Activated T-cell treated with anti-CD3 and anti-CD28 coated beads, Interleukin-2, amount 50 U/mL, for 72 hours (primary cell): ENCODE data around the gene CLHC1. TPM values are rescaled to one million over a fixed set of nuclear protein-coding genes. Genes with fewer than 3 reads are reported as not detected.
"Not testable (repeated sequence)": the region's sequence is repeated elsewhere in the genome, so short reads cannot be mapped to it uniquely, and the experiment has no call there.

Experiments used
- ATAC-seq, 2 donors: fragments of 150-1000 bp; cut with Tn5 transposase; replicated peaks in 1 of 2; 2 replicates each; pipeline ENCODE4 v1.10.0; 2021; ENCODE audit warnings: moderate library complexity in 2 of 2, mild to moderate bottlenecking in 1 of 2
- DNase-seq, 2 donors: peaks; one replicate each; pipeline ENCODE4 v3.0.0; 2021 to 2022; ENCODE audit warnings: mixed read lengths in 1 of 2
- H3K27ac Mint-ChIP-seq: one replicate; pipeline ENCODE4 v1.8.0; 2022; ENCODE audit warnings: mild to moderate bottlenecking, moderate library complexity, mixed read lengths
- H3K27me3 Mint-ChIP-seq: one replicate; pipeline ENCODE4 v1.8.0; 2022; ENCODE audit warnings: low read depth, mixed read lengths
- H3K36me3 Mint-ChIP-seq, 2 donors: one replicate each; pipeline ENCODE4 v1.8.0; 2022; ENCODE audit warnings: mixed read lengths in 2 of 2, mild to moderate bottlenecking in 1 of 2; ENCODE audit not compliant: insufficient read depth in 2 of 2
- H3K4me1 Mint-ChIP-seq: one replicate; pipeline ENCODE4 v1.8.0; 2022; ENCODE audit warnings: low read depth, mixed read lengths
- H3K4me3 Mint-ChIP-seq, 2 donors: one replicate each; pipeline ENCODE4 v1.8.0; 2022; ENCODE audit warnings: mild to moderate bottlenecking in 2 of 2, mixed read lengths in 2 of 2, moderate library complexity in 2 of 2
- H3K9me3 Mint-ChIP-seq, 2 donors: one replicate each; pipeline ENCODE4 v1.8.0; 2022; ENCODE audit warnings: mixed read lengths in 2 of 2
- total RNA-seq, 2 donors: library from RNA; stranded (reverse); gene quantifications; one replicate each; pipeline ENCODE4 v1.2.3, GENCODE V29; 2022

The CLHC1 gene
- 10 to 100 TPM; 12.3 to 15.5 TPM for total RNA-seq

- ATAC-seq = peak; percentile 86 to 87
- peaks cover 70% of the 10 kb centered on the region for H3K4me1 Mint-ChIP-seq
- peaks cover 16 to 36% of the 10 kb centered on the region in 2 donors for H3K36me3 Mint-ChIP-seq
- peak; percentile 94 for DNase-seq
- peak within 1 kb of the TSS; percentile 99 for H3K27ac Mint-ChIP-seq
- no peaks in the 10 kb centered on the region for H3K27me3 Mint-ChIP-seq
- H3K9me3 Mint-ChIP-seq = no peaks in the 10 kb centered on the region
- peak within 1 kb of the TSS; percentile 95 to 99 for H3K4me3 Mint-ChIP-seq
Measured at GRCh38 chr2:55232084-55232862, at the start of gene CLHC1, which contains the start of gene RPS27A. Gene CLHC1, minus strand, starts transcription at chr2:55232293. Its CDS starts 9,882 bp downstream, at chr2:55222411. Gene RPS27A, plus strand, starts transcription at chr2:55232688. Its CDS starts 137 bp downstream, at chr2:55232825.

GRCh38 chr2:55280851-55281546, 48.9 kb upstream of the CLHC1 start:
- not testable (repeated sequence) for H3K9me3 Mint-ChIP-seq, DNase-seq, H3K27me3 Mint-ChIP-seq, H3K36me3 Mint-ChIP-seq, ATAC-seq
- Mint-ChIP-seq H3K4me3 (peak overlapping the region; percentile 41 to 79), H3K27ac (peak overlapping the region; percentile 40), H3K4me1 (peaks cover 24% of the 10 kb centered on the region)

- not testable (repeated sequence) for ATAC-seq, DNase-seq, H3K36me3 Mint-ChIP-seq, H3K27ac Mint-ChIP-seq, H3K4me3 Mint-ChIP-seq, H3K9me3 Mint-ChIP-seq, H3K27me3 Mint-ChIP-seq
- peaks cover 21% of the 10 kb centered on the region for H3K4me1 Mint-ChIP-seq
Measured at GRCh38 chr2:55279859-55280424, 47.8 kb upstream of the CLHC1 start.

GRCh38 chr2:55279214-55279835, 47.2 kb upstream of the CLHC1 start:
- not testable (repeated sequence) for H3K4me3 Mint-ChIP-seq, H3K9me3 Mint-ChIP-seq, DNase-seq, ATAC-seq, H3K27ac Mint-ChIP-seq, H3K36me3 Mint-ChIP-seq, H3K27me3 Mint-ChIP-seq
- peaks cover 18% of the 10 kb centered on the region for H3K4me1 Mint-ChIP-seq

- ATAC-seq (no peak), DNase-seq (no peak)
- Mint-ChIP-seq H3K36me3 (no peaks in the 10 kb centered on the region), H3K4me1 (peaks cover 9% of the 10 kb centered on the region), H3K4me3 (no peak overlapping the region), H3K27ac (no peak overlapping the region), H3K9me3 (no peaks in the 10 kb centered on the region), H3K27me3 (no peaks in the 10 kb centered on the region)
Measured at GRCh38 chr2:55277310-55277709, 45.2 kb upstream of the CLHC1 start.

GRCh38 chr2:55274346-55274745, 42.3 kb upstream of the CLHC1 start:
- H3K4me3 Mint-ChIP-seq, ATAC-seq, DNase-seq, H3K36me3 Mint-ChIP-seq, H3K9me3 Mint-ChIP-seq, H3K27ac Mint-ChIP-seq, H3K27me3 Mint-ChIP-seq: not testable (repeated sequence)
- peaks cover 10% of the 10 kb centered on the region for H3K4me1 Mint-ChIP-seq

- ATAC-seq (no peak), DNase-seq (no peak)
- Mint-ChIP-seq H3K9me3 (no peaks in the 10 kb centered on the region), H3K4me1 (peaks cover 23% of the 10 kb centered on the region), H3K4me3 (peak overlapping the region; percentile 98 to 100), H3K27ac (peak overlapping the region; percentile 100), H3K27me3 (no peaks in the 10 kb centered on the region), H3K36me3 (peaks cover 2 to 5% of the 10 kb centered on the region in 2 donors)
Measured at GRCh38 chr2:55269645-55269990, 37.5 kb upstream of the CLHC1 start.

- peak within 1 kb of the TSS; percentile 98 to 100 for H3K4me3 Mint-ChIP-seq
- peaks cover 2 to 7% of the 10 kb centered on the region in 2 donors for H3K36me3 Mint-ChIP-seq
- no peaks in the 10 kb centered on the region for H3K27me3 Mint-ChIP-seq
- no peaks in the 10 kb centered on the region for H3K9me3 Mint-ChIP-seq
- peak within 1 kb of the TSS; percentile 100 for H3K27ac Mint-ChIP-seq
- DNase-seq (peak; percentile 92 to 94), ATAC-seq (peak; percentile 99)
- H3K4me1 Mint-ChIP-seq = peaks cover 23% of the 10 kb centered on the region
Measured at GRCh38 chr2:55268907-55269644, 37.0 kb upstream of the CLHC1 start, which contains the start of gene MTIF2. Gene MTIF2, minus strand, starts transcription at chr2:55269231. Its CDS starts 5,373 bp downstream, at chr2:55263858.

DNA sequence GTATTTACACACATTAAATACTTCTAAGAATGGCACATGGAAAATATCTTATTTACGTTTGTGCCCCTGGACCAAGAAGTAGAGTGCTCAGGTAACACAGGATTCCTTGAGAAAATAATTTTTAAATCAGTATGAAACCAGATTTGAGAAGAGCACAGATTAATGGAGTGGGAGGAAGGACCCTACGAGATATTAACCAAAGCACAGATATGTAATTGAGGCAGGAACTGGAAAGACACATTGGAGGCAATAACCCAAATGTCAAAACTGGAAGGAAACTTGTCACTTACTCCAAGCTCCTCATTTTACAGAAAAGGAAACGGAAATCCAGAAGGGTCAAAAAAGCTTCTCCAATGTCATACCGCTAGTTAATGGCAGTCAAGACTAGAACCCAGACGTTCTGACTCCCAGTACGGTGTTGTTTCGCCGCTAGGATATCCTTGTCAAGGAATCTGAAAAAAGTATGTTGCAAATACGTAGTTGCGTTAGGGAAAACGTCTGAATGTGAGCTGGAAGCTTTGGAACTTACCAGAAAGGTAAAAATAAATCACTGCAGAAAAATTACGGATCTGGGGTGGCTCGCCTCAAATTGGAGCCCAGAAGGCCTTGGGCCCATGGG, 36.3 kb upstream of the CLHC1 start:
- no peak for ATAC-seq
- Mint-ChIP-seq H3K4me3 (peak overlapping the region; percentile 98 to 100), H3K27ac (peak overlapping the region; percentile 100), H3K4me1 (peaks cover 23% of the 10 kb centered on the region), H3K9me3 (no peaks in the 10 kb centered on the region), H3K36me3 (peaks cover 2 to 11% of the 10 kb centered on the region in 2 donors), H3K27me3 (no peaks in the 10 kb centered on the region)
- no peak for DNase-seq

DNA sequence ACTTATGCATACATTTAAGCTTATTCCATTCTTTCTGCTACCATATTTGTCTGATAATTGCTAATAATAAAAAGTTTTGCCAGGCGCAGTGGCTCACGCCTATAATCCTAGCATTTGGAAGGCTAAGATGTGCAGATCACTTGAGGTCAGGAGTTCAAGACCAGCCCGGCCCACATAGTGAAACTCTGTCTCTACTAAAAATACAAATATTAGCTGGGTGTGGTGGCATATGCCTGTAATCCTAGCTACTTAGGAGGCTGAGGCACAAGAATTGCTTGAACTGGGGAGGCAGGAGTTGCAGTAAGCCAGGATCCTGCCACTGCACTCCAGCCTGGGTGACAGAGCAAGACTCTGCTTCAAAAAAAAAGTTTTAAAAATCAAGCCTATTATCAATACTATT, 27.5 kb upstream of the CLHC1 start:
- not testable (repeated sequence) for H3K4me1 Mint-ChIP-seq, H3K27ac Mint-ChIP-seq, H3K4me3 Mint-ChIP-seq, ATAC-seq, H3K27me3 Mint-ChIP-seq, H3K9me3 Mint-ChIP-seq, DNase-seq
- peaks cover 1 to 15% of the 10 kb centered on the region in 2 donors for H3K36me3 Mint-ChIP-seq

DNA sequence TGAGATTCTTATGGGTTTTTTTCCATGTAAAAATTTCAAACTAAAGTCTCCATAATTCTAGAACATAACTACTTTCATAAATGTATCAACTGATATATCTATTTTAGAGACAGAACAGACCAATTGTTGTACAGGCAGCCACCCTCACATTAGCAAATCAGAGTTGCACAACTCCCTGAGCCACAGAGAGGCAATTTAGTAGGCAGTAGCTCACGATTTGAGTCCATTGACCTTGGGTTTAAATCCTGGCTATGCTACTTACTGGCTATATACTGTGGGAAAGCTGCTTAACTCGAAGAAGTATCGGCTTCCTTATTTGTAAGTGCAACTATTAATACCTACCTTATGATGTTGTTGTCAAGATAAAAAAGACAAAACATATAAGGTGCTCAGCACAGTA, 20.7 kb upstream of the CLHC1 start:
- Mint-ChIP-seq H3K4me3 (no peak overlapping the region), H3K36me3 (peaks cover 2 to 11% of the 10 kb centered on the region in 2 donors), H3K9me3 (no peaks in the 10 kb centered on the region), H3K27me3 (no peaks in the 10 kb centered on the region), H3K27ac (no peak overlapping the region), H3K4me1 (no peaks in the 10 kb centered on the region)
- ATAC-seq = no peak
- DNase-seq = no peak

DNA sequence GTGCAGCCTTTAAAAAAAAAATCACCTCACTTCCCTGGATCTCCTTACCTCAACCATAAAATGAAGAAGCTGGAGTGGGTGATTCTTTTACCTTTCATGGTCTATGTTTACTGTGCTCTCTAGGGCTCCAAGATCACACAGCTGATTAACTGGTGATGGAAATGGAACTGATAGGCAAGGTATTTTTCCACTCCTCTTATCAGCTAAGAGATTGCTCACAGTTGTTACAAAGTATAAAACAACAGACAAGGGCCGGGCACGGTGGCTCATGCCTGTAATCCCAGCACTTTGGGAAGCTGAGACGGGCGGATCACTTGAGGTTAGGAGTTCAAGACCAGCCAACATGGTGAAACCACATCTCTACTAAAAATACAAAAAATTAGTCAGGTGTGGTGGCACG, 14.9 kb upstream of the CLHC1 start:
- peak overlapping the region; percentile 57 for H3K27ac Mint-ChIP-seq
- peaks cover 5 to 14% of the 10 kb centered on the region in 2 donors for H3K36me3 Mint-ChIP-seq
- no peak overlapping the region for H3K4me3 Mint-ChIP-seq
- no peaks in the 10 kb centered on the region for H3K27me3 Mint-ChIP-seq
- DNase-seq (no peak), ATAC-seq (no peak)
- no peaks in the 10 kb centered on the region for H3K9me3 Mint-ChIP-seq
- H3K4me1 Mint-ChIP-seq = no peaks in the 10 kb centered on the region
